Measurements from ENCODE around the gene RFX4.

The RFX4 gene

DNA sequence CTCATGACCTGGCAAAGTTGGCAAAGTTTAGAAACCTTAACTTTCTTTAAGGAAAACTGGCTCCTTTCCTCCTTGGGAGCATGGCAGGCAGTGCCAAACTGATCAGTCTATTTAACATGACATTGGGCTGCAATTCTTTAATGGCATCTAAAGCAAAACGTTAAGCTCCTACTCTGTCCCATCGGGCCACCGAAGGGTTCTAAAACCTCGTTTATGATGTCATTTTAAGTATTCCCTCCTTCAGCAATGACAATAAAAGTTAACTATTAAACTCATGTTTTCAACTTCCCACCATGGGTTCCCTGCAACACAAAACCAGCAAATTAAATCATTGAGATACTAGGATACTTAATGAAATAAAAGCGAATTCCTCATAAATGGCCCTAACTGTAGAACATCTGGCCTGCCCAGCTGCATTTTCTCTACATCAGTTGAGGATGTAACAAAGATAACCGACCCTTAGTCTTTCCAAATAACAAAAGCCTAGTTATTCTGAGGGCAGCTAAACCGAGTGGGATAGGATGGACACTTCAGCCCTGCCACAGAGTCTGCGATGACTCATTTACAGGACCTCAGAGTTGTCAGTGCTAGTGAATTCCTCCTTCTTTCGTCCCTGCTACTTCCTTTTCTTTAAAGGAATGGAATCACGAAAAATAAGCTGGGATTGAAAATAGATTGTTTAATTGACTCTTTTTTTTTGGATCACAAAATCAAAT, 157.2 kb downstream of the RFX4 start:
- Histone ChIP-seq H2AK5ac (ENCODE audit: low read length) (no peak overlapping the region), H3K4ac (ENCODE audit: low read depth, low read length) (no peak overlapping the region), H2BK12ac (ENCODE audit: low read length) (no peak overlapping the region), H2BK5ac (ENCODE audit: low read depth, low read length, poor library complexity) (no peak overlapping the region), H3K79me2 (ENCODE audit: control insufficient read depth, insufficient read depth, low read length, poor library complexity) (no peaks in the 10 kb centered on the region), H3K9ac (ENCODE audit: low read length) (no peak overlapping the region), H4K8ac (ENCODE audit: low read depth, low read length) (no peak overlapping the region), H3K27ac (ENCODE audit: low read depth, low read length) (no peak overlapping the region), H4K91ac (ENCODE audit: low read depth, low read length) (no peak overlapping the region), H3K79me1 (ENCODE audit: low read length) (no peaks in the 10 kb centered on the region), H2AFZ (ENCODE audit: insufficient read depth, low read length, poor library complexity) (no peak overlapping the region), H2BK120ac (ENCODE audit: insufficient read depth, low read length, poor library complexity) (no peak overlapping the region), H3K4me3 (ENCODE audit: low read depth, low read length) (no peak overlapping the region), H3K14ac (ENCODE audit: low read length) (no peak overlapping the region), H3K9me3 (ENCODE audit: insufficient read depth, low read depth, low read length) (no peaks in the 10 kb centered on the region), H3K23ac (ENCODE audit: low read length) (no peak overlapping the region), H4K12ac (ENCODE audit: low read depth, low read length) (no peak overlapping the region), H3K36me3 (ENCODE audit: control insufficient read depth in 1 of 2, insufficient read depth in 2 of 2, low read length in 2 of 2) (no peaks in the 10 kb centered on the region), H3K18ac (ENCODE audit: low read length) (no peak overlapping the region), H3K4me1 (ENCODE audit: control insufficient read depth in 1 of 2, insufficient read depth in 2 of 2, low read length in 2 of 2) (no peaks in the 10 kb centered on the region), H3K4me2 (ENCODE audit: low read length) (no peak overlapping the region), H3K27me3 (ENCODE audit: insufficient read depth, low read length) (no peaks in the 10 kb centered on the region)
- peak; percentile 55 to 72 for DNase-seq
- WGBS (ENCODE audit: extremely low coverage, insufficient coverage, insufficient read length), result no CpG with 5 or more reads among the region's 10 CpGs

- H2AFZ ChIP-seq (ENCODE audit: insufficient read depth, low read length, poor library complexity), result no peak overlapping the region
- no peaks in the 10 kb centered on the region for H3K36me3 ChIP-seq (ENCODE audit: control insufficient read depth in 1 of 2, insufficient read depth in 2 of 2, low read length in 2 of 2)
- WGBS (ENCODE audit: extremely low coverage, insufficient coverage, insufficient read length), result no CpG with 5 or more reads among the region's 5 CpGs
- no peak overlapping the region for H3K18ac ChIP-seq (ENCODE audit: low read length)
- H4K91ac ChIP-seq (ENCODE audit: low read depth, low read length), result no peak overlapping the region
- H3K9me3 ChIP-seq (ENCODE audit: insufficient read depth, low read depth, low read length), result no peaks in the 10 kb centered on the region
- no peaks in the 10 kb centered on the region for H3K27me3 ChIP-seq (ENCODE audit: insufficient read depth, low read length)
- H2BK120ac ChIP-seq (ENCODE audit: insufficient read depth, low read length, poor library complexity), result no peak overlapping the region
- no peak overlapping the region for H4K12ac ChIP-seq (ENCODE audit: low read depth, low read length)
- H4K8ac ChIP-seq (ENCODE audit: low read depth, low read length), result no peak overlapping the region
- H3K4ac ChIP-seq (ENCODE audit: low read depth, low read length), result no peak overlapping the region
- no peak overlapping the region for H2AK5ac ChIP-seq (ENCODE audit: low read length)
- no peak for DNase-seq
- H2BK12ac ChIP-seq (ENCODE audit: low read length), result no peak overlapping the region
- H3K23ac ChIP-seq (ENCODE audit: low read length), result no peak overlapping the region
- no peak overlapping the region for H3K4me3 ChIP-seq (ENCODE audit: low read depth, low read length)
- no peak overlapping the region for H3K27ac ChIP-seq (ENCODE audit: low read depth, low read length)
- H3K79me2 ChIP-seq (ENCODE audit: control insufficient read depth, insufficient read depth, low read length, poor library complexity), result no peaks in the 10 kb centered on the region
- H3K9ac ChIP-seq (ENCODE audit: low read length), result no peak overlapping the region
- no peak overlapping the region for H2BK5ac ChIP-seq (ENCODE audit: low read depth, low read length, poor library complexity)
- H3K79me1 ChIP-seq (ENCODE audit: low read length), result no peaks in the 10 kb centered on the region
- H3K14ac ChIP-seq (ENCODE audit: low read length), result no peak overlapping the region
- H3K4me2 ChIP-seq (ENCODE audit: low read length), result no peak overlapping the region
- H3K4me1 ChIP-seq (ENCODE audit: control insufficient read depth in 1 of 2, insufficient read depth in 2 of 2, low read length in 2 of 2), result no peaks in the 10 kb centered on the region
Measured at GRCh38 chr12:106740818-106741217, 158.0 kb downstream of the RFX4 start.

DNA sequence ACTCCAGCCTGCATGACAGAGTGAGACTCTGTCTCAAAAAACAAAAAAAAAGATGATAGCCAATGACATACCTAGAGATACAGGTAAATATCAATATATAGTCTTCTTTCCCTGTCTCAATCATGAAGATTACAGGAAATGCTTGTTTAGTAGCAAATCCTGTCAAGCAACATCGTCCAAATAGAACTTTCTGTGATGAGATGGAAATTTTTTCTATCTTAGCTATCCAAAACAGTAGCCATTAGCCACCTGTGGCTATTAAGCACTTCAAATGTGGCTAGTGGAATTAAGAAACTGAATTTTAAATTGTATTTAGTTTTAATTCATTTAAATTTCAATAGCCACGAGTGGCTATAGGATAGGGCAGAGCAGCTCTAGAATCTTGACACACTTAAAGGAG, 158.4 kb downstream of the RFX4 start:
- no CpG with 5 or more reads among the region's 2 CpGs for WGBS (ENCODE audit: extremely low coverage, insufficient coverage, insufficient read length)
- Histone ChIP-seq H3K18ac (ENCODE audit: low read length) (no peak overlapping the region), H3K36me3 (ENCODE audit: control insufficient read depth in 1 of 2, insufficient read depth in 2 of 2, low read length in 2 of 2) (no peaks in the 10 kb centered on the region), H3K23ac (ENCODE audit: low read length) (no peak overlapping the region), H3K9ac (ENCODE audit: low read length) (no peak overlapping the region), H4K12ac (ENCODE audit: low read depth, low read length) (no peak overlapping the region), H2BK5ac (ENCODE audit: low read depth, low read length, poor library complexity) (no peak overlapping the region), H3K79me2 (ENCODE audit: control insufficient read depth, insufficient read depth, low read length, poor library complexity) (no peaks in the 10 kb centered on the region), H4K8ac (ENCODE audit: low read depth, low read length) (no peak overlapping the region), H2AK5ac (ENCODE audit: low read length) (no peak overlapping the region), H2BK12ac (ENCODE audit: low read length) (no peak overlapping the region), H3K27ac (ENCODE audit: low read depth, low read length) (no peak overlapping the region), H3K4me2 (ENCODE audit: low read length) (no peak overlapping the region), H4K91ac (ENCODE audit: low read depth, low read length) (no peak overlapping the region), H3K27me3 (ENCODE audit: insufficient read depth, low read length) (no peaks in the 10 kb centered on the region), H3K14ac (ENCODE audit: low read length) (no peak overlapping the region), H3K9me3 (ENCODE audit: insufficient read depth, low read depth, low read length) (no peaks in the 10 kb centered on the region), H2AFZ (ENCODE audit: insufficient read depth, low read length, poor library complexity) (no peak overlapping the region), H3K4me1 (ENCODE audit: control insufficient read depth in 1 of 2, insufficient read depth in 2 of 2, low read length in 2 of 2) (no peaks in the 10 kb centered on the region), H3K79me1 (ENCODE audit: low read length) (no peaks in the 10 kb centered on the region), H3K4me3 (ENCODE audit: low read depth, low read length) (no peak overlapping the region), H2BK120ac (ENCODE audit: insufficient read depth, low read length, poor library complexity) (no peak overlapping the region), H3K4ac (ENCODE audit: low read depth, low read length) (no peak overlapping the region)
- peak in 1 of 2 donors; percentile 62 for DNase-seq

DNA sequence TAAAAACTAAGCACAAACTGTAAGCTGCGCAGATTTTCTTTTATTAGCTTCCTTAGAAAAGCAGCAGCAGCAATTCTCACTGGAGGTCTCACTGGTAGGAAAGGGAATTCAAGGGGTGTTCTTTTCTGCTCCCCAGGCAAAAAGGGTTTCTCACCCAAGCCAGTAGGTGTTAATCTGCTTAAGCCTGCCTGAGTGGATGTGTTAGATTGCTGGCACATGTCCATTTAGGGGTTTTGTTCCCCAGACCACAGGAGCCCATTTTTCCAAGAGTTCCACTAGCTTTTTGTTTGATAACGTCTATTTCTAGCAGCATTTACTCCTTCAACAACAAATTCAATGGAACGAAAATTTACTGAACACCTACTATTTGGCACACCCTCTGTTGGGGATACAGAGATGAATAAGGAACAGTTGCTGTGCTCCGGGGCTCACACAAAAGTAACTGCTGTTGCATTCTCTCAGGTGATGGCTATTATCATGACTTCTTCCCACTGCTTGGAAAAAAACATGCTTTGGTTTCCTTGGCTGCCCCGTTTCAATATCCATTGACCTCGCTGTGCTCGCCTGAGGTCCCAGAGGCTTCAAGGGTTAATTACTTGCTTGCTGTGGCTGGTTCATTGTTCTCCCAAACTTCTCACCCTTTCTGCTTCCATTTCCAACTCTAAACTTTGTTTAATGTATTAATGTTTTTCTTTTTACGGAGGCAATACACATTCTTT, 160.6 kb downstream of the RFX4 start:
- no peak for DNase-seq
- Histone ChIP-seq H4K8ac (ENCODE audit: low read depth, low read length) (no peak overlapping the region), H4K12ac (ENCODE audit: low read depth, low read length) (no peak overlapping the region), H3K36me3 (ENCODE audit: control insufficient read depth in 1 of 2, insufficient read depth in 2 of 2, low read length in 2 of 2) (no peaks in the 10 kb centered on the region), H2BK12ac (ENCODE audit: low read length) (no peak overlapping the region), H3K4me1 (ENCODE audit: control insufficient read depth in 1 of 2, insufficient read depth in 2 of 2, low read length in 2 of 2) (no peaks in the 10 kb centered on the region), H3K79me1 (ENCODE audit: low read length) (no peaks in the 10 kb centered on the region), H3K4ac (ENCODE audit: low read depth, low read length) (no peak overlapping the region), H3K9me3 (ENCODE audit: insufficient read depth, low read depth, low read length) (no peaks in the 10 kb centered on the region), H3K18ac (ENCODE audit: low read length) (no peak overlapping the region), H3K27ac (ENCODE audit: low read depth, low read length) (no peak overlapping the region), H3K23ac (ENCODE audit: low read length) (no peak overlapping the region), H3K27me3 (ENCODE audit: insufficient read depth, low read length) (no peaks in the 10 kb centered on the region), H4K91ac (ENCODE audit: low read depth, low read length) (no peak overlapping the region), H2BK120ac (ENCODE audit: insufficient read depth, low read length, poor library complexity) (no peak overlapping the region), H3K79me2 (ENCODE audit: control insufficient read depth, insufficient read depth, low read length, poor library complexity) (no peaks in the 10 kb centered on the region), H2AFZ (ENCODE audit: insufficient read depth, low read length, poor library complexity) (no peak overlapping the region), H3K4me3 (ENCODE audit: low read depth, low read length) (no peak overlapping the region), H3K14ac (ENCODE audit: low read length) (no peak overlapping the region), H3K9ac (ENCODE audit: low read length) (no peak overlapping the region), H2AK5ac (ENCODE audit: low read length) (no peak overlapping the region), H2BK5ac (ENCODE audit: low read depth, low read length, poor library complexity) (no peak overlapping the region), H3K4me2 (ENCODE audit: low read length) (no peak overlapping the region)
- no CpG with 5 or more reads among the region's 8 CpGs for WGBS (ENCODE audit: extremely low coverage, insufficient coverage, insufficient read length)

Measured in trophoblast cell (in vitro differentiated cells and primary cell).